Mesothelial cell of epicardium (in vitro differentiated cells): ENCODE results near the gene OLAH. TPM values are rescaled to one million over a fixed set of nuclear protein-coding genes. Genes with fewer than 3 reads are reported as not detected.

ENCODE experiments used
- DNase-seq, 2 experiments: peaks; one replicate each; pipeline ENCODE4 v3.0.0; 2021; ENCODE audit warnings: low spot score in 2 of 2; ENCODE audit not compliant: unreplicated experiment in 2 of 2
- H3K27ac Mint-ChIP-seq: 2 replicates; pipeline ENCODE4 v1.8.0; 2021; ENCODE audit warnings: mixed read lengths
- H3K27me3 Mint-ChIP-seq: 2 replicates; pipeline ENCODE4 v1.8.0; 2021; ENCODE audit warnings: low read depth, mixed read lengths
- H3K36me3 Mint-ChIP-seq: 2 replicates; pipeline ENCODE4 v1.8.0; 2021; ENCODE audit warnings: mixed read lengths
- H3K4me1 Mint-ChIP-seq: 2 replicates; pipeline ENCODE4 v1.8.0; 2021; ENCODE audit warnings: mixed read lengths
- H3K4me3 Mint-ChIP-seq: 2 replicates; pipeline ENCODE4 v1.8.0; 2021; ENCODE audit warnings: mild to moderate bottlenecking, moderate library complexity, mixed read lengths
- H3K9me3 Mint-ChIP-seq: 2 replicates; pipeline ENCODE4 v1.8.0; 2021; ENCODE audit warnings: mixed read lengths
- total RNA-seq: library from RNA; stranded (reverse); gene quantifications from 3 replicates; pipeline ENCODE4 v1.2.1, GENCODE V29; 2021
- TF ChIP-seq, protein P1 (sequence below): fragments of 200-600 bp; sonication (generic); IDR thresholded peaks from one replicate; pipeline ENCODE4 v1.5.0; 2021; ENCODE audit warnings: antibody characterized with exemption; ENCODE audit not compliant: unreplicated experiment

The OLAH gene
- total RNA-seq, 1 donor from 2014 or later: 0.54 TPM

DNA sequence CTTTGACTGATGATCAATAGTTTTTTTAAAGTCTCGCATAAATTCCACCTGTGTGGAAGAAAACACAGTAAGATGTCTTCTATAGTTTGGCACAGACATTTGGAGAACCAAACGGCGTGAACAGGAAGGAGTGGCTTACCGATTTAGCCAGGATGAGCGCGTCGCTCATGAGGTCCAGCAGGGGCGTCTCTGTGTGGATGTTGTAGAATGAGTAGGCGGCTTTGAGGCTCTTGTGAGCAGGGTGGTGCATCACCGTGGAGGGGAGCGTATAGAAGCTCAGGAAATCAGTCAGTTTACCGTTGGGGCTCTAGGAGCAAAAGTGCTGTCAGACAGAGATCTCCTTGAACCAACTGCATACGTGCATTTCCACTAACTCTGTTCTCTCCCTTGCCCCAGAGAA is 68.9 kb downstream of the OLAH start:
- no peak for DNase-seq
- H3K27me3 Mint-ChIP-seq: no peaks in the 10 kb centered on the region
- no peak overlapping the region for H3K27ac Mint-ChIP-seq
- no peak overlapping the region for H3K4me3 Mint-ChIP-seq
- H3K4me1 Mint-ChIP-seq: no peaks in the 10 kb centered on the region
- peaks cover 22% of the 10 kb centered on the region for H3K36me3 Mint-ChIP-seq
- TF ChIP-seq, protein P1, sequence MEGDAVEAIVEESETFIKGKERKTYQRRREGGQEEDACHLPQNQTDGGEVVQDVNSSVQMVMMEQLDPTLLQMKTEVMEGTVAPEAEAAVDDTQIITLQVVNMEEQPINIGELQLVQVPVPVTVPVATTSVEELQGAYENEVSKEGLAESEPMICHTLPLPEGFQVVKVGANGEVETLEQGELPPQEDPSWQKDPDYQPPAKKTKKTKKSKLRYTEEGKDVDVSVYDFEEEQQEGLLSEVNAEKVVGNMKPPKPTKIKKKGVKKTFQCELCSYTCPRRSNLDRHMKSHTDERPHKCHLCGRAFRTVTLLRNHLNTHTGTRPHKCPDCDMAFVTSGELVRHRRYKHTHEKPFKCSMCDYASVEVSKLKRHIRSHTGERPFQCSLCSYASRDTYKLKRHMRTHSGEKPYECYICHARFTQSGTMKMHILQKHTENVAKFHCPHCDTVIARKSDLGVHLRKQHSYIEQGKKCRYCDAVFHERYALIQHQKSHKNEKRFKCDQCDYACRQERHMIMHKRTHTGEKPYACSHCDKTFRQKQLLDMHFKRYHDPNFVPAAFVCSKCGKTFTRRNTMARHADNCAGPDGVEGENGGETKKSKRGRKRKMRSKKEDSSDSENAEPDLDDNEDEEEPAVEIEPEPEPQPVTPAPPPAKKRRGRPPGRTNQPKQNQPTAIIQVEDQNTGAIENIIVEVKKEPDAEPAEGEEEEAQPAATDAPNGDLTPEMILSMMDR: no peak
- no peaks in the 10 kb centered on the region for H3K9me3 Mint-ChIP-seq

DNA sequence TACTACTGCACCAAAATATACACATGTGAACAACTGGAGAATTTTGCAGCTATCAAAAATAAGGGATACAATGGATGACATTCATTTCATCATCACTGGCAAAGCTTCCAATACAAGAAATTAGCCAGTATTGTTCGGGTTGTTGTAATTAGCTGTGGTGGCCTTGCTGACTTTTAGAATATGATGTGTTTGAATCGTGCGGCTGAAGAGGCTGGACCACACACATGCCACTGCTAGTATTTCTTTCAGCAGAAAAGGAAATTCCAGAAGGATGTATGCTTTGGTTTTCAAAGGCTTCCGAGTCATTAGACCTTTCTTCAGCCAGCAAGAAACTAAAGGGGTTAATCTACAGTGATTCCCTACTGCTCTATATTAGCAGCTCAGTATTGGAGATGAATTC is 70.0 kb downstream of the OLAH start:
- H3K27me3 Mint-ChIP-seq: no peaks in the 10 kb centered on the region
- H3K36me3 Mint-ChIP-seq: peaks cover 20% of the 10 kb centered on the region
- no peak overlapping the region for H3K27ac Mint-ChIP-seq
- no peaks in the 10 kb centered on the region for H3K4me1 Mint-ChIP-seq
- TF ChIP-seq, protein P1: no peak
- no peak for DNase-seq
- no peak overlapping the region for H3K4me3 Mint-ChIP-seq
- no peaks in the 10 kb centered on the region for H3K9me3 Mint-ChIP-seq

DNA sequence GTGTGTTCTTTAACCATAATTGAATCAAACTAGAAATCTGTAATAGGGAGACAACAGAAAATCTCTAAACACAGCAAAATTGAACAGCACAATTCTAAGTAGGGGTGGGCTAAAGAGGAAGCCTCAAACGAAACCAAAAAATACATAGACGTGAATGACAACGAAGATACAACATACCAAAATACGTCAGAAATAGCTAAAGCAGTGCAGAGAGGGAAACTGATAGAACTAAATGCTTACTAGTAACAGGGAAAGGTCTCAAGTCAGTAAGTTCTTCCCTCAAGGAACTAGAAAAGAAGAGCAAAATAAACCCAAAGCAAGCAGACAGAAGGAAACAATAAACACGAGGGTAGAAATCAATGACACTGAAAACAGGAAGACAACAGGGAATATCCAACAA is 72.5 kb downstream of the OLAH start:
- Mint-ChIP-seq H3K27me3 (no peaks in the 10 kb centered on the region), H3K9me3 (no peaks in the 10 kb centered on the region), H3K4me3 (no peak overlapping the region), H3K27ac (no peak overlapping the region), H3K36me3 (peaks cover 29% of the 10 kb centered on the region), H3K4me1 (no peaks in the 10 kb centered on the region)
- TF ChIP-seq, protein P1: no peak
- DNase-seq: no peak

DNA sequence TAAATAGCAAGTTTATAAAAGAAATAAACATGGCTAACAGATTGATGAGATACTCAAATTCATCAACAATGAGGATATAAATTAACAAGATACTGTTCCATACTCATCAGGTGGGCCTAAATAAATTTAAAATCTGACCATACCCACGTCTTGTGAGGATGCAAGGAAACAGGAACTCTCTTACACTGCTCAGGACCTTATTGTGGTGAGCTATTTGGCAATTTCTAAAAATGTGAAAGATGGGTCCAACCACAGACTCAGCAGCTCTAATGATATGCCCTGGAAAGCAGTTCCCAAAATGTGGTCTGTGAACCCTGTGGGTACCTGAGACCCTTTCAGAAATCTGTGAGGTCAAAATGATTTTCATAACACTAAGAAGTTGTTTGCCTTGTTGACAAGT is 74.9 kb downstream of the OLAH start:
- H3K36me3 Mint-ChIP-seq: peaks cover 25% of the 10 kb centered on the region
- no peak overlapping the region for H3K4me3 Mint-ChIP-seq
- H3K27me3 Mint-ChIP-seq: no peaks in the 10 kb centered on the region
- no peaks in the 10 kb centered on the region for H3K4me1 Mint-ChIP-seq
- no peak for DNase-seq
- TF ChIP-seq, protein P1: no peak
- H3K9me3 Mint-ChIP-seq: no peaks in the 10 kb centered on the region
- no peak overlapping the region for H3K27ac Mint-ChIP-seq

DNA sequence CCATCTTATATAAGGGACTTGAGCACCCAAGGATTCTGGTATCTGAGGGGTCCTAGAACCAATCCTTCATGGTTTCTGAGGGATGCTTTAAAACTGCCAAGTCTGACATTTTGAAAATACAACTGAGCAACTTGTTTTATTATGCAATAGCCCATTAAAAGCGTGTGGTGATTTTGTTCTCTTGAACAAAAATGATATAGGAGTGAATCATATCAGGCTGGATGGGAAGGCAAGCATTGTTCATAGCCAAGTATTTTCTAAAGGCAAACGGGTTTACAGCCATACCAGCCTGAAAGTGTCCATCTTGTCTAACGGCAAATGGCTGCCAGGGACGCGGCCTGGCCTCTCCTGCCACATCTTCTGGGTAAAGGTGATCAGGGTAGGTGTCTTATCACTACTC is 76.8 kb downstream of the OLAH start:
- Mint-ChIP-seq H3K27ac (no peak overlapping the region), H3K36me3 (peaks cover 28% of the 10 kb centered on the region), H3K4me1 (peaks cover 2% of the 10 kb centered on the region), H3K4me3 (no peak overlapping the region), H3K9me3 (no peaks in the 10 kb centered on the region), H3K27me3 (no peaks in the 10 kb centered on the region)
- TF ChIP-seq, protein P1: no peak
- no peak for DNase-seq

- Mint-ChIP-seq H3K27me3 (no peaks in the 10 kb centered on the region), H3K4me3 (no peak overlapping the region), H3K36me3 (peaks cover 34% of the 10 kb centered on the region), H3K27ac (no peak overlapping the region), H3K9me3 (no peaks in the 10 kb centered on the region), H3K4me1 (peaks cover 2% of the 10 kb centered on the region)
- DNase-seq: no peak
- TF ChIP-seq, protein P1: no peak
Measured at GRCh38 chr10:15121707-15122106, 78.0 kb downstream of the OLAH start.
